Measurements from ENCODE around the gene PADI1.
"Not testable (repeated sequence)": the region's sequence is repeated elsewhere in the genome, so short reads cannot be mapped to it uniquely, and the experiment has no call there.

PADI1 gene

DNA sequence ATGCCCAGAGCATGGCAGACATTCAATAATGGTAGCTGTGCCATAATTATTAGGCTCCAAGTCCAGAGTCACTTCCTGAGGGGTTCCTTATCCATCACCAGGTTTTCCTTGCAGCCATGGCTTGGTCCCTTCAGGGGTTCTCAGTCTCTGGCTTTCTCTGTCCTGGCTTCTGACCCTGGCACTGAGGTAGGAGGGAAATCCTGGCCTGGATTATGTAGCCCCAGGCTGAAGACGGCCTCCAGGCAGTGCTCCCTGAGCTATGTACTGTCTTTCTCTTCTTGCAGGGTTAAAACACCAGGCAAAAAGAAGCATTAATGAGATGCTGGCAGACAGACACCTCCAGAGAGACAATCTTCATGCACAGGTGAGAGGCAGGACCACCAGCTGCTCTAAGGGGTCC lies 34.5 kb downstream of the PADI1 start:
- no peak for DNase-seq (ENCODE audit: low read depth in 2 of 3, low spot score in 2 of 3)

DNA sequence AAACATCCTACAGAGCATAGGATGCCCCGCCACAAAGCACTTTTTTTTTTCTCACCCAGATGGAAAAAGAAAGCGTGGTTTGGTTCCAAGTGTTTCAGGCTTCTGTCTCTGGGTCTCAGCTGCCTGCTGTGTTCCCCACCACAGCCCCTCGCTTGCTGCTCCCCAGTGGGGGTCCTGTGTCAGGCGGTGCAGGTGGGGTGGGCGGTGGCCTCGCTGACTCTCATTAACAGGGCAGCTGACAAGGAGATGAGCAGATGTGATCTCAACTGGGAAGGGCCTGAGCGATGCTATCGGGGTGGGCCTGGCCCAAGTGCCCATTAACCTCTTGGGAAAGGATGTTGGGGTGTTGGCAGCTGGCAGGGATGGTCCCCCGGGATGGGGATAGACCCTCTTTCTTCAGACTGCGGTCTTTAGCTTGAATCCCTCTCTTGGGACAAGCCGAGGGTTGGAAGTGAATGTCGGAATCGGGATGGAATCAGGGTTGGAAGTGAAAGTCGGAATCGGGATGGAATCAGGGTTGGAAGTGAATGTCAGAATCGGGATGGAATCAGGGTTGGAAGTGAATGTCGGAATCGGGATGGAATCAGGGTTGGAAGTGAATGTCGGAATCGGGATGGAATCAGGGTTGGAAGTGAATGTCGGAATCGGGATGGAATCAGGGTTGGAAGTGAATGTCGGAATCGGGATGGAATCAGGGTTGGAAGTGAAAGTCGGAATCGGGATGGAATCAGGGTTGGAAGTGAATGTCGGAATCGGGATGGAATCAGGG lies 36.3 kb downstream of the PADI1 start:
- DNase-seq (ENCODE audit: low read depth in 2 of 3, low spot score in 2 of 3) = not testable (repeated sequence)

DNA sequence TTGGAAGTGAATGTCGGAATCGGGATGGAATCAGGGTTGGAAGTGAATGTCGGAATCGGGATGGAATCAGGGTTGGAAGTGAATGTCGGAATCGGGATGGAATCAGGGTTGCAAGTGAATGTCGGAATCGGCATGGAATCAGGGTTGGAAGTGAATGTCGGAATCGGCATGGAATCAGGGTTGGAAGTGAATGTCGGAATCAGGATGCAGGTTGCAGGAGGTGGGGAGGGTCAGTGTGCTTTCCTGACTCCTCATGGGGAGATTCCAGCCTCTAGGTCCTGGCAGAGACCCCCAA lies 36.8 kb downstream of the PADI1 start:
- DNase-seq (ENCODE audit: low read depth in 2 of 3, low spot score in 2 of 3) = not testable (repeated sequence)

DNA sequence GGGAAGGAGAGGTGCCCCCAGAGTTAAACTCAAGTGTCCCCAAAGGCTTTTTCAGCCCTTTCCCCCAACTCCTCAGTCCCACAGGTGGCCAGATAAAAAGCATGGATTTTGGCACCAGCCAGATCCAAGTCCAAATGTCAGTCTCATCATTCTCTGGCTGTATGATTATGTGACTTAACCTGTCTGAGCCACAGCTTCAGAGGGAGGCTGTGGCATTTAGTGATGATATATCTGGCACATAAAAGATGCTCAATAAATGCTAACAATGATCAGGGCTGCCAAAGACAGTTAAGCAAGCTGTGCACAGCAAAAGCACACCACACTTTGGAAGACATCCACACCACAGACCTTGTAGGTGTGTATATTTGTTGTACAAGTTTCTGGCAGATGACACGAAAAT lies 38.3 kb downstream of the PADI1 start:
- DNase-seq (ENCODE audit: low read depth in 2 of 3, low spot score in 2 of 3) = no peak

DNA sequence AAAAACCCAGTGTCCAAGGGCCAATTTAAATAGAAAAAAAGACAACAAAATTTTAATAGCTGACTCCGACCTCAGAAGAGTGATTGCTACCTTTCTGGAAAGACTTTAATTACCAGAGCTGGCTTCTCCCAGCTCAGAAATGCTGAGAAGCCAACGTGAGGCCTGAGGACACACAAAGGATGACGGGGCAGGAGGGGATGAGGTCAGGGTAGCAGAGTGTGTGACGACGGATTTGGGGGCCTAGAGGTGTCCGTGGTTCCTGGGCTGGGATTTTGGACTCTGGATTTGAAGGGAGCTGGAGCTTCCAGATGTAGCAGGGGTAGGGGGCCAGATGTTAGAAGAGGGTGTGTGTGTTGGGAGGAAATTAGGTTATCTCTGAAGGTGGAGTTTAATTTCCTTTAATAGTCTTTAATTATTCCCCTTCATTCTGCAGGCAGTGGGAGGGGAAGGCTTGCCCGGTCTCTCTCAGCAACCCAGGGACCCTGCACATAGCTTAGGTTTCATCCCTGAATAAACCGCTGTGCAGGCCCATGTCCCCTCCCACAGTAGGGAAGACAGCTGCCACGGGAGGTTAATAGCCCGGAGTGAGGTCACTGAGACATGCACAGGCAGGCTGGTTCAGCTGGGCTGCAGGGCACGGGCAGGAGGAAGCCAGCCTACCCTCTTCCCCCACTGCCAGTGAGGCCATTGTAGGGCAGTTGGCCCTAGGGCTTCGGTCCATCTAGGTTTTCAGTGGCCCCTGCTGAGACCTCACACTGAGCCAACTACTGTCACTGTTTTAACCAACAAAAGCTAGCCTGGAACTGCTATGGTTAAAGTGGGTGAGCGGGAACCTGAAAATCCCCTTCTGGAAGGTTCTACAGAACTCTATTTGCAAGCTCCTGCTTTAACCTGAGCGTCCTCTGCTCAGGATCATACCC lies 40.2 kb downstream of the PADI1 start:
- DNase-seq (ENCODE audit: low read depth in 2 of 3, low spot score in 2 of 3) = no peak

DNA sequence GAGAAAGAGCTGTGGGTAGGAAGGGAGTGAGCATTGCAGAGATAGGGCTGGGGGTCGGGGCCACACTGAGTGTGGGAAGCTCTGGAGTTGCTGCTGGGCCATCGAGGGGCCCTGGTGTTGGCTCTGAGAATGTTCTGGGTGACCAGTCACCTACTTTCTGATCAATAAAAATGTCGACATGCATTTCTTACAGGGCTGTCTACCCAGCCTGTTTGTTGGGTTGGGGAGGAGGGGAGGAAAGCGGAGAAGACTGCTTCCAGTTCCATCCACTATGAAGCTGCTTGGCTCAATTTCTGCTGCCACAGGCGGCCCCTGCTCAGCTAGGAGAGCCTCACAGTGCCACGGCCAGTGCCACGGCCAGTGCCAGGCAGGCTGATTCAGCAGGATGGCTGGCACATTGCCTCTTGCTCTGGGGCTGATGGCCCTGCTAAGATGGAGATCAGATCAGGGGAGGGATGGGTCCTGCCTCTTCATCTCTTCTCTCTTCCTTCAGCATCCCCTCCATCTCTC lies 40.9 kb downstream of the PADI1 start:
- no peak for DNase-seq (ENCODE audit: low read depth in 2 of 3, low spot score in 2 of 3)

DNA sequence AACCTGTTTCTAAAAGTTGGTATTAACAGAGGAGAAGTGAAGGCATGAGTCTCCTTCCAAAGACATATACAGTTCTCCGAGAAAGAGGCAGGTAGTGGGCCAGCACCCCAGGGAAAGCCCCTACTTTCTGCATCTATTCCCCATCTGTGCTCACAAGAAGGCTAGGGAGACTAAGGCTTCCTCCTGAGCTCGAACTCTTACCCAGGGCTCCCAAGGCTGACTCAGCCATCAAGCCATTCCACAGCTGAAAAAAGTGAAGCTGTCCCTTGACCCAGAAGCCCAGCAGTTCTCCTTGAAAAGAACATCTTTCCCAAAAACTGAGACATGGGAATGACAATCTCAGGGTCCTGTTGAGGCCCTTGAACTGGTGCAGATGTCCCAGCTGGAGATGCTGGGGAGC lies 42.0 kb downstream of the PADI1 start:
- no peak for DNase-seq (ENCODE audit: low read depth in 2 of 3, low spot score in 2 of 3)

DNA sequence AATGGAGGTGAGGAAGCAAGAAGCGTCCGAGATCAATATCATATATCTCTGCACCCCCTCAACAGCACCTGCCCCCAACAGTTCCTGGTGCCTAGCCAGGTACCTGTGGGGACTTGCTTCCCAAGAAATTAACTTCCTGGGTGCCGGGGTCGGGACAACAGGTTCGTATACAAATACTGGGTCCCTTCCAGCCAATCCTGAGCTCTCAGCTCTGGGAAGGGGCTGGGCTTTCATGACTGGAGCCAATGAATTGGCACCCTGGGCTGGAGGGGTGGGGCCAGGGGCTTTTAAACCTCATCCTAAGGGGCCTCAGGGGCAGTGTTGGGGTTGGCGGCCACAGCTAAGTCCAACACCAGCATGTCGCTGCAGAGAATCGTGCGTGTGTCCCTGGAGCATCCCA lies 43.9 kb downstream of the PADI1 start, which contains the start of gene PADI3:
Gene PADI3, plus strand, starts transcription at position 318 of the 400 bp plus-strand sequence. Its CDS starts 40 bp downstream, at position 358.
- no peak for DNase-seq (ENCODE audit: low read depth in 2 of 3, low spot score in 2 of 3)

DNA sequence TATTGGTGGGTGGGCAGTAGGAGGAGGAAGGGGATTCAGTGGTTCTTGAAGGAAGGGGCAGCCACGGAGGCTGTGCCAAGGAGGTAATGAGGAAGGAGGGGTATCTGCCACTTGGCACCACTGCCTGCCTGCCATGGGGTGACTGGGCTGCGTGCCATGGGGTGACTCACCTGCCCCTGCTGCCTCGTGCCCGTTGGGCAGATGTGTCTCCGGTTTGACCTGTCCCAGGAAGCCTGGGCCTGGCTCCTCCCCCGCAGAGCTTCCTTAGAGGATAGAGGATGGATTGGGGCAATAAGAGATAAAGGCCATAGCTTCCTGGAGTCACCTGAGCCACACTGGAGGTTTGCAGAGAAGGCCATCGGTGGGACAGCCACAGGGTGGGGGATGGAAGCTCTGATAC lies 45.7 kb downstream of the PADI1 start:
- DNase-seq (ENCODE audit: low read depth in 2 of 3, low spot score in 2 of 3) = no peak

DNA sequence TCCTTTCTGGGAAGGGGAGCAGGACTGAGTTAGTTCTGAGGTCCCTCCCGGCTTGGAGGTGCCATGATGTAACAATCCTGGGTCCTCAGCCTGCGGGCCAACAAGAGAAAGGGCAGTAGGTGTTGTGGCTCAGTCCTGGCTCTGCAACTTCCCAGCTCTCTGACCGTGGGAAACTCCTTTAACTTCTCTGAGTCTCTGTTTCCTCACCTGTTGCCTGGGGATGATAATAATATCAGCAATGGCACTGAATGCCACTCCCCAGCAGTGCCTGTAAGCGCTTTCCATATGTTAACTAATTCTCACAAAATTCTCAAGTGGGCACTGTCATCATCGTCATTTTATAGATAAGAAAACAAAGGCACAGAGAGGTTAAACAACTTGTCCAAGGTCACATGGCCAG lies 46.3 kb downstream of the PADI1 start:
- DNase-seq (ENCODE audit: low read depth in 2 of 3, low spot score in 2 of 3) = no peak

DNA sequence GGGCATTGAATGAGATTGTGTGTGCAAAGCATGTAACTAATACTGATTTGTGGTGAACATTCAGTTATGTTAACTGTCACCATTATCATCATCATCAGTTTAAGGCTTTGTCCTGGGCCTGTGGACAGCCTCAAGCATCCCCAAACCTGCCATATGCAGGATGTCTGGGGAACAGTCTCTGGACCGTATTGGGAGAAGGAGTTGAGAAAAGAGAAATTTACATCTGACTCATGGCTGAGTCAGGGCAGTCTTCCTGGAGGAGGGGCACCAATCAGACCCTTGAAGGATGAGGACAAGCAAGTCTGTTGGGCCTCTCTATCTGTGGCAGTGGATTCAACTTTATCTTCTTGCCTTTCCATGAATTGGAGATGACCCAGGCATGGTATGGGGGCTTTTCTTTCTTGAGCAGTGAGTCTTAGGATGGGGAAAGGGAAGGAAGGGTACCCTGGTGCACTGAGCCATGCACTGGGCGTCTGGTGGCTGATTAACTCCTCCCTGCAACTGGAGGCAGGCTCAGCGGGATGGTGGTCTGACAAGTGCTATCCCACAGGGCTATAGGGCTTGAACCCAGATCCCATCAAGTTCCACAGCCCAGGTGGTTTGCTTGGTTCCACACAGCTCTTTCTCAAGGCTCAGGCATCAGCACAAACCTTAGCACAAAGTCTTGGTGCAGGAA lies 46.9 kb downstream of the PADI1 start:
- DNase-seq (ENCODE audit: low read depth in 2 of 3, low spot score in 2 of 3) = no peak

DNA sequence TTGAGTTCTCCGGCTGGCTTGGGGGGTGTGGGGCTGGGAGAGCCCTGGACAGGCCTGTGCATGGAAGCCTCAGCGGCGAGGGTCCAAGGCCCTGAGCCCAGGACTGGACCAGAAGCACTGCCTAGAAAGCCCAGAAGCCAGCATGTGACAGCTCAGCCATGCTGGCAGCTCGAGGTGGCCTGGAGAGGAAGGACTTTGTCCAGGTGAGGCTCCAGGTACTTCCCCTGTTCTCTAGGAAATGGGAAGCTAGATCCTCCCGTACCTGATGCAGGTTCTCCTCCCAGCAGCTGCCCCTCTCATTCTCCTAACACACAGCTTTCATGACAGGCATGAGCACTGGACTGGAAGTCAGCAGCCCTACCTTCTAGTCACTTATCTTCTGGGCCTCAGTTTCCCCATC lies 50.4 kb downstream of the PADI1 start:
- DNase-seq (ENCODE audit: low read depth in 2 of 3, low spot score in 2 of 3) = no peak

DNA sequence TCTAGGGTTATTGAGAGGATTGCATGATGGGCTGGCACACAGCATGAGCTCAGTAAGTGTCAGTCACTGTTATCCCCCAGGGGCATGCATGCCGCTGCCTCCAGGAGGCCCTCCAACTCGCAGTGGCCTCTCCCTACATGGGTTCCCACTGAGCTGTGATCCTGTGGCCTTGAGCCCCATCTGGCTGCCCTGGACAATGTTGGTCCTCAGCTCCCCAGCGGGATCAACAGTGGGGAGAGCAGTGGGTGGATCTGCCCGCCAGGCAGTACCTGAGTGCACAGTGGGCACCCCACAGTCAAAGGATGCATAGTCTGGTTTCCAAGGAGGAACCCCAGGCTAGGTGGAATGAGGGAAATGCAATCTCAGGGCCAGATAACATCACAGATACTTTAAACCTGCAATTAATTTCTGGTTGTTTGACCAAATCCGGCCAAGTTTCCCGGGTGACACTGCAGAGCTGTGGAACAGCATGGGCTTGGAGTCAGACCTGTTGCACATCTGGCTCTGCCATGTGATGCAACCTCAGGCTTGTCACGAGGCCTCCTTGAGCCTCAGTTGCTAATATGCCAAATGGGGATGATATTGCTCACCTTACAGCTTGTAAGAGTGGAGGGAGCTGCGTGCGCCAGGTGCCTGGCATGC lies 53.3 kb downstream of the PADI1 start:
- no peak for DNase-seq (ENCODE audit: low read depth in 2 of 3, low spot score in 2 of 3)

DNA sequence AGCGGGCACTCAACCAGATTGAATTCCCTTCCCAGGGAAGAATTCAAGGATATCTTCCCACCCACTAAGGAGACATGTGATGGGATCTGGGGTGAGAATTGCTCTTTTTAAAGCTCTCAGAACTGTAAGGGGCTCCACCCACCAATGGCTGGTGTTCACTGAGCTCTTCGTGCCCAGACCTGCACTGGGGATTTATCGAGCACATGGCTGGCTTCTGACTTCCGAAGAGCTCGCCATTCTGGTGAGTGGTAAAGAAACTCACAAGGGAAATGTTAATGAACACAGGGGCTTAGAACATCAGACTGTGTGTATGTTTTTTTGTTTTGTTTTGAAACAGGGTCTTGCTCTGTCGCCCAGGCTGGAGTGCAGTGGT lies 53.8 kb downstream of the PADI1 start:
- DNase-seq (ENCODE audit: low read depth in 2 of 3, low spot score in 2 of 3) = no peak

DNA sequence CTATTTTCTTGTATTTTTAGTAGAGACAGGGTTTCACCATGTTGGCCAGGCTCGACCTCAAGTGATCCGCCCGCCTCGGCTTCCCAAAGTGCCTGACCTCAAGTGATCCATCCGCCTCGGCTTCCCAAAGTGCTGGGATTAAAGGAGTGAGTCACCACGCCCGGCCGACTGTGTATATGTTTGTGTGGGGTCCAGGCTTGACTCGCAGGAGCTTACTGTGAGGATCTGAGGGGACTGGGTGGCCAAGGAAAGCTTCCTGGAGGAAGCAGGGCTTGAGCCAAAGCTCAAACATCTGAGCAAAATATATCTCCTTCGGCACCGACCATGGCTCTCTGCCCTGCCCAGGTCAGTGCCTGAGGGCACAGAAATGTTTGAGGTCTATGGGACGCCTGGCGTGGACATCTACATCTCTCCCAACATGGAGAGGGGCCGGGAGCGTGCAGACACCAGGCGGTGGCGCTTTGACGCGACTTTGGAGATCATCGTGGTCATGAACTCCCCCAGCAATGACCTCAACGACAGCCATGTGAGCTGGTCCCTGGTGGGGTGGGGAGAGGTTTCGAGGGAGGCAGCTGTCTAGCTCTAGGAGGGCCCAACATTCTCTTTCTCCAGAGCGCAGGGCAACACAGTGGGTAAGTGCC lies 54.4 kb downstream of the PADI1 start:
- DNase-seq (ENCODE audit: low read depth in 2 of 3, low spot score in 2 of 3) = no peak

DNA sequence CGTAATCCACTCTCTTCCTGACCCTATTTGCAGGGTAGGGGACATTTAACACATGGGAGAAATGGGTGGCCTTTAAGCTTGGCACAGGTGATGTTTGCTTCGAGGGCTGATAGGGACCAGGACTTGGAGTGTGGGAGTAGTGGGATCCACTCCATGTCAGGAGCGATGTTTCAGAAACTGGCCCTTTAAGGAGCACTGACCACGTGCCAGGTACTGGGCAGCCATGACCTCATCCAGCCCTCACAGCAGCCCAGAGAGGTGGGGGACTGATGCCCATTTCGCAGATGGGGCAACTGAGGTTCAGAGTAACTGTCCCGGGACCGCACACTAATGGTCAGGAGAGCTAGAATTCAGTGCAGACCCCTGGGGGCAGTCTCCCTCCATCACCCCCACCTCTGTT lies 55.3 kb downstream of the PADI1 start:
- no peak for DNase-seq (ENCODE audit: low read depth in 2 of 3, low spot score in 2 of 3)

DNA sequence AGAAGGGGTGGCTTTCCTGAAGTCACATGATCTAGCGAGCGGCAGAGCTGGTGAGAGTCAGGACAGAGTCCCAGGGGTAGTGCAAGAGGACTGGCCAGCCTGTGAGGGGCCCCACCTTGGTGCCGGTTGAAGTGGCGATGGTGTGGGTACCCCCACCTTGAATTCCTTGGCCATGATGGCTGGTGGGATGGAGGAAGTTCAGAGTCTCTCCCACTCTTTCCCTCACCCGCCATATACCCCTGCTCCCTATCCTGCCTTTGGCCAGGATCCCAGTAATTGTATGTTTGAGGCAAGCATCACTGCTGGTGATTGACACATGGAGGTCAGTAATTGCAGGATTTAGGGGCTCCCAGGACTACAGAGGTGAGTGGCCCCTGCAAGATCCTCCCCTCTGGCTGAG lies 55.8 kb downstream of the PADI1 start:
- no peak for DNase-seq (ENCODE audit: low read depth in 2 of 3, low spot score in 2 of 3)

DNA sequence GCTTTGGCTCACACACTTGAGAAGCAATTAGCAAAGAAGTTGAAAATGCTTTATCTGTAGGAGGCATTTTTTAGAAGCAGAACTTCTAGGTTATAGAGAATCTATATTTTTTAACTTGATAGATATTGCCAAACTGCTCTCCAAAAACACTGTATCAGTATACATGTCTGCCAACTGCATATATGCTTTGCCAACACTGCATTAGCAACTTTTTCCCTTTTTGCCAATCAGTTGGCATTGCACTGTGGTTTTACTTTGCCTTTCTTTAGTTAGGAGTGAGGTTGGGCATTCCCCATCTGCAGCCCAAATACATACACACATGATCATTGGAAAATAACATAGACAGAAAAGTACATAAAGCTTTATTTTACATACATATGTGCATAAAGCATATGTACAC lies 59.0 kb downstream of the PADI1 start:
- no peak for DNase-seq (ENCODE audit: low read depth in 2 of 3, low spot score in 2 of 3)

DNA sequence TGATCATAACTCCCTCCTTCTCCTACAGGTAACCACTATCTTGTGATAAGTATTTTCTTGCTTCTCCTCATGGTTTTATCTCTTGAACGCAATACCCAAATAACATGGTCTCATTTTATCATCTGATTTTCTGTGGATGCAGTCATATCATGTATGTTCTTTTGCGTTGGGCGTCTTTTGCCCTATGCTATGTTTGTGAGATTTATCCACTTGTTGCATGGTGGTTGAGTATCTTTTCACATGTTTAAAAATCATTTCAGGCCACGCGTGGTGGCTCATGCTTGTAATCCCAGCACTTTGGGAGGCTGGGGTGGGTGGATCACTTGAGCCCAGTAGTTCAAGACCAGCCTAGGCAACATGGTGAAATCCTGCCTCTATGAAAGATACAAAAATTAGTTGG lies 59.5 kb downstream of the PADI1 start:
- DNase-seq (ENCODE audit: low read depth in 2 of 3, low spot score in 2 of 3) = no peak

DNA sequence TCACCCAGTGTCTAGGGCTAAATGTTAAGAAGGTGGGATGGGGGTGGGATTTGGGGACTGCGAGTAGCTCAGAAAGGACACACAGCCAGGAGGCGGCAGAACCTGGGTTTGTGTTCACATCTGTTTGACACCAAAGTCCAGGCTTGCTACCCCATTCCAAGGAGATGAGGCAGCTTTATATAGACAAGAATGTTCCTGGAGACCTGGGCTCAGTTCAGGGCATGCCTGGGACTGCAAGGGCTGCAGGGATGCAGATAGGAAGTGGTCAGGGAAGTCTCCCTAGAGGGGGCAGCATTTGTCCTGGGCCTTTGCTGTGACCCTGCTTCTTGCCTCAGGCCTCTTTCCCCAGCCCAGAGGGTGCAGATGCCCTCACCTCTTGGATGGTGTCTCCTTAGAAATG lies 60.2 kb downstream of the PADI1 start:
- DNase-seq (ENCODE audit: low read depth in 2 of 3, low spot score in 2 of 3) = no peak

DNA sequence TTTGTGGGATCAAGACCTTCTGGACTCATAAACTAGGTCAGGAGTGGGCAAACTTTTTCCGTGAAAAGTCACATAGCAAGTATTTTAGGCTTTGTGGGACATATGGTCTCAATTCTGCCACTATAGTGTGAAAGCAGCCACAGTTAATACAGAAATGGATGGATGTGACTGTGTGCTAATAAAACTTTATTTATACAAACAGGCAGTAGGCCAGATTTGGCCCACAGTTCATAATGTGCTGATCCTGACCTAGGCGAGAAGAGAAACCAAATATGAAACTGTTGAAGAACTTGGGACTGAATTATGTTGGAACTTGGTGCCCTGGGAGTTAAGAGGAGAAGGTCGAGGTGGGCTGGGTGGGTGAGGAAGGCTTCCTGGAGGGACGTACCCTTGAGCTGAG lies 61.0 kb downstream of the PADI1 start:
- DNase-seq (ENCODE audit: low read depth in 2 of 3, low spot score in 2 of 3) = no peak
